Thoracic aorta (tissue), 2 donors: ENCODE measurements around the gene NLRP3. TPM values are rescaled to one million over a fixed set of nuclear protein-coding genes. Genes with fewer than 3 reads are reported as not detected.

Experiments
- ATAC-seq: fragments of 150-250 bp; one replicate; pipeline ENCODE4 v1.8.0; 2017; ENCODE audit warnings: low read depth; ENCODE audit not compliant: insufficient number of reproducible peaks, low FRiP score
- DNase-seq: peaks from one replicate; pipeline ENCODE4 v3.0.0-alpha.2; 2020; ENCODE audit warnings: low spot score
- H3K27ac ChIP-seq, 2 donors: fragments of 200-600 bp; sonication (generic); 1 replicate in 1 of 2; 2 replicates in 1 of 2; pipeline ENCODE4 v1.5.1; 2016; ENCODE audit warnings: mild to moderate bottlenecking in 2 of 2, moderate library complexity in 2 of 2
- H3K27me3 ChIP-seq: fragments of 200-600 bp; sonication (generic); replicated peaks from 2 replicates; pipeline ENCODE4 v1.6.0; 2016; ENCODE audit warnings: mild to moderate bottlenecking; ENCODE audit not compliant: insufficient read depth
- H3K36me3 ChIP-seq: fragments of 200-600 bp; sonication (generic); one replicate; pipeline ENCODE4 v1.5.1; 2016
- H3K4me1 ChIP-seq, 2 donors: fragments of 200-600 bp; sonication (generic); 1 replicate in 1 of 2; 2 replicates in 1 of 2; pipeline versions ENCODE4 v1.5.1 to v1.6.0; 2016; ENCODE audit warnings: low read depth in 2 of 2, mild to moderate bottlenecking in 1 of 2; ENCODE audit not compliant: control insufficient read depth in 1 of 2
- H3K4me3 ChIP-seq: fragments of 200-600 bp; sonication (generic); 2 replicates; pipeline ENCODE4 v1.5.1; 2016; ENCODE audit warnings: mild to moderate bottlenecking
- H3K9me3 ChIP-seq: fragments of 200-600 bp; sonication (generic); 2 replicates; pipeline ENCODE4 v1.5.1; 2016
- CTCF ChIP-seq: fragments of 200-600 bp; sonication (generic); IDR thresholded peaks from one replicate; pipeline ENCODE4 v1.5.1; 2019; ENCODE audit warnings: antibody characterized with exemption
- total RNA-seq, 2 donors: library from RNA; depleted of rRNA; stranded (reverse); fragments of >200 nt; gene quantifications; one replicate each; pipeline versions ENCODE4 v1.1.0 to v1.2.3, GENCODE V29; 2016

Gene NLRP3
- total RNA-seq, 2 donors from 2014 or later: 5.1 to 8.9 TPM

GRCh38 chr1:247421074-247421473, 5.1 kb downstream of the NLRP3 start:
- Histone ChIP-seq H3K9me3 (no peaks in the 10 kb centered on the region), H3K27me3 (no peaks in the 10 kb centered on the region), H3K36me3 (no peaks in the 10 kb centered on the region), H3K4me1 (no peaks in the 10 kb centered on the region), H3K27ac (no peak overlapping the region), H3K4me3 (peak overlapping the region; percentile 8)
- no peak for TF ChIP-seq CTCF
- ATAC-seq: no peak
- no peak for DNase-seq

DNA sequence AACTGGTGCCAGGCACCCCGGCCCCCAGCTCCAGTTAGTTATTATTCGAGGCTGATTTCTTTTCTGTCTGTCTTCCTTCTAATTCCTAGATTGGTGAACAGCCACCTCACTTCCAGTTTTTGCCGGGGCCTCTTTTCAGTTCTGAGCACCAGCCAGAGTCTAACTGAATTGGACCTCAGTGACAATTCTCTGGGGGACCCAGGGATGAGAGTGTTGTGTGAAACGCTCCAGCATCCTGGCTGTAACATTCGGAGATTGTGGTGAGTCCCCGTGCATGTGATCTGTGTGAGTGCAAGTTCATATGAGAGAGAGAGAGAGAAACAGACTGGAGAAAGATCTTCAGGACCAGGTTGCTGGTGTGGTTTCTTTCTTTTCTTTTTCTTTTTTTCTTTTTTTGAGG, 13.5 kb downstream of the NLRP3 start:
- no peak overlapping the region for H3K4me3 ChIP-seq
- TF ChIP-seq CTCF: no peak
- H3K9me3 ChIP-seq: no peaks in the 10 kb centered on the region
- no peak overlapping the region for H3K27ac ChIP-seq
- DNase-seq (no peak), ATAC-seq (no peak)
- H3K4me1 ChIP-seq: no peaks in the 10 kb centered on the region
- no peaks in the 10 kb centered on the region for H3K36me3 ChIP-seq
- no peaks in the 10 kb centered on the region for H3K27me3 ChIP-seq

GRCh38 chr1:247430434-247430833, 14.5 kb downstream of the NLRP3 start:
- DNase-seq: no peak
- Histone ChIP-seq H3K4me3 (no peak overlapping the region), H3K4me1 (no peaks in the 10 kb centered on the region), H3K36me3 (no peaks in the 10 kb centered on the region), H3K27me3 (no peaks in the 10 kb centered on the region), H3K27ac (no peak overlapping the region), H3K9me3 (no peaks in the 10 kb centered on the region)
- no peak for TF ChIP-seq CTCF
- ATAC-seq: no peak

GRCh38 chr1:247431643-247432042, 15.7 kb downstream of the NLRP3 start:
- TF ChIP-seq CTCF: no peak
- H3K4me3 ChIP-seq: no peak overlapping the region
- no peak overlapping the region for H3K27ac ChIP-seq
- no peaks in the 10 kb centered on the region for H3K9me3 ChIP-seq
- ATAC-seq (no peak), DNase-seq (no peak)
- no peaks in the 10 kb centered on the region for H3K4me1 ChIP-seq
- H3K27me3 ChIP-seq: no peaks in the 10 kb centered on the region
- H3K36me3 ChIP-seq: no peaks in the 10 kb centered on the region

GRCh38 chr1:247434005-247434404, 18.0 kb downstream of the NLRP3 start:
- H3K4me1 ChIP-seq: no peaks in the 10 kb centered on the region
- no peak overlapping the region for H3K27ac ChIP-seq
- no peak for TF ChIP-seq CTCF
- H3K27me3 ChIP-seq: no peaks in the 10 kb centered on the region
- no peak for DNase-seq
- no peaks in the 10 kb centered on the region for H3K9me3 ChIP-seq
- no peak for ATAC-seq
- no peak overlapping the region for H3K4me3 ChIP-seq
- no peaks in the 10 kb centered on the region for H3K36me3 ChIP-seq
